ENCODE data around the gene GALNT10. TPM values are rescaled to one million over a fixed set of nuclear protein-coding genes. Genes with fewer than 3 reads are reported as not detected.

GALNT10 gene
- total RNA-seq, 4 donors from 2014 or later: 5.6 to 22.9 (median 14.4) TPM

GRCh38 chr5:154349626-154350264 lies 159.2 kb downstream of the GALNT10 start:
- DNase-seq: no peak
- no peak for TF ChIP-seq POLR2A (IDR thresholded peaks at IDR 0.05)
- no peak for TF ChIP-seq CTCF (IDR thresholded peaks at IDR 0.05)
- no peaks in the 10 kb centered on the region for H3K36me3 ChIP-seq
- no peak overlapping the region for H3K27ac ChIP-seq
- intact Hi-C loops (cut with DNase I; ENCODE audit: low total_unique reads): no loop called here
- H3K4me1 ChIP-seq: no peaks in the 10 kb centered on the region
- H3K4me3 ChIP-seq: no peak overlapping the region
- H3K9me3 ChIP-seq: no peaks in the 10 kb centered on the region
- H3K27me3 ChIP-seq: no peaks in the 10 kb centered on the region

- Histone ChIP-seq H3K27me3 (no peaks in the 10 kb centered on the region), H3K4me3 (no peak overlapping the region), H3K4me1 (no peaks in the 10 kb centered on the region), H3K9me3 (no peaks in the 10 kb centered on the region), H3K27ac (no peak overlapping the region), H3K36me3 (no peaks in the 10 kb centered on the region)
- DNase-seq: no peak
- TF ChIP-seq CTCF (IDR thresholded peaks at IDR 0.05) (no peak), POLR2A (IDR thresholded peaks at IDR 0.05) (no peak)
- intact Hi-C loops (cut with DNase I; ENCODE audit: low total_unique reads): no loop called here
Measured at GRCh38 chr5:154351141-154351540, 160.6 kb downstream of the GALNT10 start.

GRCh38 chr5:154351566-154351965 lies 161.0 kb downstream of the GALNT10 start:
- Histone ChIP-seq H3K9me3 (no peaks in the 10 kb centered on the region), H3K27me3 (no peaks in the 10 kb centered on the region), H3K36me3 (no peaks in the 10 kb centered on the region), H3K4me3 (no peak overlapping the region), H3K4me1 (no peaks in the 10 kb centered on the region), H3K27ac (no peak overlapping the region)
- intact Hi-C loops (cut with DNase I; ENCODE audit: low total_unique reads): no loop called here
- TF ChIP-seq CTCF (IDR thresholded peaks at IDR 0.05) (no peak), POLR2A (IDR thresholded peaks at IDR 0.05) (no peak)
- no peak for DNase-seq

- DNase-seq: no peak
- Histone ChIP-seq H3K27ac (no peak overlapping the region), H3K4me1 (no peaks in the 10 kb centered on the region), H3K4me3 (no peak overlapping the region), H3K9me3 (no peaks in the 10 kb centered on the region), H3K27me3 (no peaks in the 10 kb centered on the region), H3K36me3 (no peaks in the 10 kb centered on the region)
- no peak for TF ChIP-seq POLR2A (IDR thresholded peaks at IDR 0.05)
- intact Hi-C loops (cut with DNase I; ENCODE audit: low total_unique reads): no loop called here
Measured at GRCh38 chr5:154352960-154353548, 162.5 kb downstream of the GALNT10 start.

GRCh38 chr5:154355129-154355611 lies 164.6 kb downstream of the GALNT10 start:
- Histone ChIP-seq H3K36me3 (no peaks in the 10 kb centered on the region), H3K9me3 (no peaks in the 10 kb centered on the region), H3K27ac (no peak overlapping the region), H3K27me3 (no peaks in the 10 kb centered on the region), H3K4me3 (no peak overlapping the region), H3K4me1 (peaks cover 0 to 6% of the 10 kb centered on the region in 2 donors)
- no peak for DNase-seq
- TF ChIP-seq POLR2A (IDR thresholded peaks at IDR 0.05): no peak
- TF ChIP-seq CTCF (IDR thresholded peaks at IDR 0.05): no peak
- intact Hi-C loops (cut with DNase I; ENCODE audit: low total_unique reads): no loop called here

Measured in uterus (tissue), 4 donors.